HepG2 (cell line): ENCODE data around the gene DSCAML1. TPM values are rescaled to one million over a fixed set of nuclear protein-coding genes. Genes with fewer than 3 reads are reported as not detected.

Experiments
- CENPX ChIP-seq: sonication (generic); formaldehyde crosslinking; IDR thresholded peaks from 2 replicates; pipeline ENCODE4 v1.9.0; 2021; ENCODE audit warnings: mild to moderate bottlenecking, missing genetic modification reagents, moderate library complexity
- DDIT3 ChIP-seq: sonication (generic); formaldehyde crosslinking; IDR thresholded peaks from 2 replicates; pipeline ENCODE4 v1.4.0; 2020; ENCODE audit warnings: mild to moderate bottlenecking, missing genetic modification reagents
- KDM6A ChIP-seq: IDR thresholded peaks from 2 replicates; pipeline ENCODE4 v1.6.1; 2016; ENCODE audit warnings: low read depth
- KIAA2018 ChIP-seq: sonication (generic); formaldehyde crosslinking; IDR thresholded peaks from 2 replicates; pipeline ENCODE4 v1.5.0; 2020; ENCODE audit warnings: mild to moderate bottlenecking, missing genetic modification reagents, borderline replicate concordance
- KLF16 ChIP-seq, 2 experiments: sonication (generic) in 1 of 2; formaldehyde crosslinking in 1 of 2; IDR thresholded peaks; 2 replicates each; pipeline versions ENCODE4 v1.6.1 to v1.8.0; 2016 to 2023; ENCODE audit warnings: missing genetic modification reagents in 2 of 2, missing compliant biosample characterization in 1 of 2
- NFKB2 ChIP-seq: sonication (generic); formaldehyde crosslinking; IDR thresholded peaks from 2 replicates; pipeline ENCODE4 v1.4.0; 2020; ENCODE audit warnings: missing genetic modification reagents, borderline replicate concordance
- RBM22 ChIP-seq: fragments of 200-400 bp; formaldehyde crosslinking; optimal IDR thresholded peaks from 2 replicates; pipeline ENCODE3; 2017; ENCODE audit warnings: mild to moderate bottlenecking, low read length, moderate library complexity
- STAT5B ChIP-seq: sonication (generic); formaldehyde crosslinking; IDR thresholded peaks from 2 replicates; pipeline ENCODE4 v1.4.0; 2020; ENCODE audit warnings: missing genetic modification reagents
- THAP11 ChIP-seq: IDR thresholded peaks from 2 replicates; pipeline ENCODE4 v1.6.1; 2016; ENCODE audit warnings: missing biosample characterization, missing genetic modification reagents
- ZBTB14 ChIP-seq: sonication (generic); formaldehyde crosslinking; IDR thresholded peaks from 2 replicates; pipeline ENCODE4 v1.4.0; 2020; ENCODE audit warnings: missing genetic modification reagents
- ZFAT ChIP-seq: sonication (generic); formaldehyde crosslinking; conservative IDR thresholded peaks from 2 replicates; pipeline ENCODE4 v1.8.1; 2023; ENCODE audit warnings: missing genetic modification reagents, inconsistent platforms
- ZFP62 ChIP-seq: sonication (generic); formaldehyde crosslinking; IDR thresholded peaks from 2 replicates; pipeline ENCODE4 v1.4.0; 2020; ENCODE audit warnings: missing genetic modification reagents
- ZMAT3 ChIP-seq: sonication (generic); formaldehyde crosslinking; conservative IDR thresholded peaks from 2 replicates; pipeline ENCODE4 v1.7.0; 2021; ENCODE audit warnings: missing genetic modification reagents
- ZNF512 ChIP-seq: sonication (generic); formaldehyde crosslinking; IDR thresholded peaks from 2 replicates; pipeline ENCODE4 v1.4.0; 2020; ENCODE audit warnings: mild to moderate bottlenecking, missing genetic modification reagents
- ZNF816 ChIP-seq: sonication (generic); formaldehyde crosslinking; IDR thresholded peaks from 2 replicates; pipeline ENCODE4 v1.8.0; 2022; ENCODE audit warnings: missing genetic modification reagents, mild to moderate bottlenecking, borderline replicate concordance
- ZNF850 ChIP-seq: sonication (generic); formaldehyde crosslinking; conservative IDR thresholded peaks from 2 replicates; pipeline ENCODE4 v1.9.0; 2021; ENCODE audit warnings: mild to moderate bottlenecking, missing genetic modification reagents
- ZSCAN25 ChIP-seq: sonication (generic); formaldehyde crosslinking; IDR thresholded peaks from 2 replicates; pipeline ENCODE4 v1.8.0; 2022; ENCODE audit warnings: mild to moderate bottlenecking, missing genetic modification reagents
- polyA plus RNA-seq, 8 experiments: library from polyadenylated mRNA; depleted of rRNA in 3 of 8; stranded (reverse) in 7 of 8; unstranded in 1 of 8; fragments of >200 nt; fragmentation: Illumina TruSeq in 4 of 8; extraction: Trizol in 4 of 8; gene quantifications; 2 replicates each; pipeline versions ENCODE4 v1.2.1 to v1.2.3, GENCODE V29; 2011 to 2016; ENCODE audit warnings: low read depth in 4 of 8, missing spikeins in 1 of 8, mixed read lengths in 1 of 8; ENCODE audit not compliant: insufficient read depth in 1 of 8
- total RNA-seq, 5 experiments: library from RNA; depleted of rRNA; stranded (reverse); fragments of >200 nt; fragmentation: Illumina TruSeq; extraction: Trizol; gene quantifications; 2 replicates each; pipeline ENCODE4 v1.2.3, GENCODE V29; 2016; ENCODE audit warnings: low read depth in 1 of 5

DSCAML1 gene
- total and polyA plus RNA-seq, 2 of the 13 experiments (the other 11 are each of a cell fraction or from before 2014, with no cell fraction given), result 0.29 to 0.40 TPM

- TF ChIP-seq ZNF512 (CRISPR knock-in tag) (no peak), ZBTB14 (no peak), CENPX (CRISPR knock-in tag) (no peak), ZFP62 (CRISPR knock-in tag) (no peak), NFKB2 (CRISPR knock-in tag) (no peak), ZFAT (CRISPR knock-in tag) (no peak), KIAA2018 (no peak), RBM22 (peak; percentile 10), KDM6A (CRISPR knock-in tag) (no peak), THAP11 (no peak), ZNF816 (CRISPR knock-in tag) (no peak), ZNF850 (CRISPR knock-in tag) (no peak), ZMAT3 (CRISPR knock-in tag) (no peak), ZSCAN25 (peak; percentile 84; the same call in 1 of the 2 replicates), STAT5B (CRISPR knock-in tag) (no peak), DDIT3 (CRISPR knock-in tag) (no peak), KLF16 (CRISPR knock-in tag; IDR thresholded peaks at IDR 0.05) (no peak)
These were observed 19.2 kb upstream of the DSCAML1 start (continued) for GRCh38 chr11:117816151-117816741.
